MG63 (cell line): ENCODE data around the gene HSD11B1L. TPM values are rescaled to one million over a fixed set of nuclear protein-coding genes. Genes with fewer than 3 reads are reported as not detected.

ENCODE experiments used
- total RNA-seq: library from RNA; depleted of rRNA; stranded (reverse); fragments of >200 nt; shearing (Covaris generic); gene quantifications from 2 replicates; pipeline ENCODE4 v1.2.3, GENCODE V29; 2014; ENCODE audit warnings: low replicate concordance; rRNA removed

HSD11B1L gene
- total RNA-seq, 1 experiment from 2014 or later: 5.8 TPM

Other genes starting within 250 kb of the HSD11B1L start
- gene ZNRF4, start 225.6 kb upstream of the HSD11B1L start, total RNA-seq: not detected in 2 replicates
- gene TINCR, start 113.1 kb upstream of the HSD11B1L start, total RNA-seq: 0.10 and 0.23 TPM in 2 replicates
- 5.1 and 12.3 TPM in 2 replicates for gene SAFB2, start 58.3 kb upstream of the HSD11B1L start, total RNA-seq
- 22.8 and 33.0 TPM in 2 replicates for gene SAFB, start 57.9 kb upstream of the HSD11B1L start, total RNA-seq
- gene MICOS13, start 511 bp upstream of the HSD11B1L start, total RNA-seq: 21.8 and 75.4 TPM in 2 replicates
- 562 and 599 TPM in 2 replicates for gene RPL36, start 9.3 kb downstream of the HSD11B1L start, total RNA-seq
- 45.3 and 79.2 TPM in 2 replicates for gene LONP1, start 39.1 kb downstream of the HSD11B1L start, total RNA-seq
- not detected in 2 replicates for gene CATSPERD, start 39.6 kb downstream of the HSD11B1L start, total RNA-seq
- gene PRR22, start 103.7 kb downstream of the HSD11B1L start, total RNA-seq: 3.6 TPM in 1 of 2 replicates, not detected in the other
- 54.1 and 61.0 TPM in 2 replicates for gene DUS3L, start 110.1 kb downstream of the HSD11B1L start, total RNA-seq
- 1.4 TPM in 1 of 2 replicates, not detected in the other for gene NRTN, start 124.0 kb downstream of the HSD11B1L start, total RNA-seq
- not detected in 2 replicates for gene FUT6, start 158.7 kb downstream of the HSD11B1L start, total RNA-seq
- not detected in 2 replicates for gene FUT3, start 170.4 kb downstream of the HSD11B1L start, total RNA-seq
- gene FUT5, start 189.5 kb downstream of the HSD11B1L start, total RNA-seq: not detected in 2 replicates
- 105 and 257 TPM in 2 replicates for gene NDUFA11, start 222.8 kb downstream of the HSD11B1L start, total RNA-seq
- gene VMAC, start 223.8 kb downstream of the HSD11B1L start, total RNA-seq: 1.8 and 4.5 TPM in 2 replicates
- gene CAPS, start 233.2 kb downstream of the HSD11B1L start, total RNA-seq: 0.30 and 0.36 TPM in 2 replicates